SK-N-SH (cell line): Measurements from ENCODE around the gene OR14I1. TPM values are rescaled to one million over a fixed set of nuclear protein-coding genes. Genes with fewer than 3 reads are reported as not detected.

Source experiments
- CTCF ChIA-PET: fragments of 300-600, 350-600 bp; formaldehyde crosslinking; extraction: SDS; loops from one replicate; lab custom pipeline; 2021; lab: Yijun Ruan, JAX
- POLR2A ChIA-PET: fragments of 350-600 bp; sonication (Branson Sonifier 250); formaldehyde crosslinking; extraction: SDS; loops from one replicate; lab custom pipeline; 2020; ENCODE audit warnings: antibody characterized with exemption, inconsistent platforms; lab: Yijun Ruan, JAX
- DNase-seq: peaks from one replicate; pipeline ENCODE4 v3.0.0; 2012
- H2AFZ ChIP-seq: fragments of 200-600 bp; sonication (generic); 2 replicates; pipeline ENCODE4 v1.8.1; 2016; ENCODE audit warnings: antibody characterized with exemption, mild to moderate bottlenecking, low read depth
- H3F3A ChIP-seq: fragments of 200-600 bp; sonication (generic); replicated peaks from 2 replicates; pipeline ENCODE3; 2016; ENCODE audit warnings: antibody characterized with exemption, mild to moderate bottlenecking; ENCODE audit not compliant: insufficient read depth
- H3K27ac ChIP-seq, 2 experiments: fragments of 200-500 bp in 1 of 2; fragments of 200-600 bp in 1 of 2; sonication (Bioruptor generic) in 1 of 2; sonication (generic), shearing (Covaris generic) in 1 of 2; 2 replicates each; pipeline versions ENCODE4 v1.5.1 to v1.6.1; 2014 to 2016; ENCODE audit warnings: low read depth in 2 of 2, inconsistent platforms in 1 of 2, low read length in 1 of 2, mild to moderate bottlenecking in 1 of 2, mixed read lengths in 1 of 2
- H3K27me3 ChIP-seq: fragments of 200-600 bp; sonication (generic), shearing (Covaris generic); 2 replicates; pipeline ENCODE4 v1.6.1; 2016; ENCODE audit warnings: mixed run types; ENCODE audit not compliant: insufficient read depth
- H3K36me3 ChIP-seq, 2 experiments: fragments of 200-500 bp in 1 of 2; fragments of 200-600 bp in 1 of 2; sonication (Bioruptor generic) in 1 of 2; sonication (generic) in 1 of 2; replicated peaks in 1 of 2; 2 replicates each; pipeline versions ENCODE3 to v1.5.1; 2014 to 2016; ENCODE audit warnings: low read length in 1 of 2, mild to moderate bottlenecking in 1 of 2; ENCODE audit not compliant: insufficient read depth in 2 of 2, control insufficient read depth in 1 of 2
- H3K4me1 ChIP-seq, 2 experiments: fragments of 200-500 bp in 1 of 2; fragments of 200-600 bp in 1 of 2; sonication (Bioruptor generic) in 1 of 2; sonication (generic), shearing (Covaris generic) in 1 of 2; 2 replicates each; pipeline versions ENCODE4 v1.5.1 to v1.6.1; 2014 to 2016; ENCODE audit warnings: low read depth in 1 of 2, low read length in 1 of 2, mixed run types in 1 of 2; ENCODE audit not compliant: insufficient read depth in 2 of 2, control insufficient read depth in 1 of 2
- H3K4me2 ChIP-seq: fragments of 200-600 bp; sonication (generic), shearing (Covaris generic); 2 replicates; pipeline ENCODE4 v1.6.1; 2017; ENCODE audit warnings: mixed run types
- H3K4me3 ChIP-seq, 2 experiments: fragments of 200-500 bp in 1 of 2; fragments of 200-600 bp in 1 of 2; sonication (Bioruptor generic) in 1 of 2; sonication (generic), shearing (Covaris generic) in 1 of 2; 2 replicates each; pipeline versions ENCODE4 v1.5.1 to v1.8.1; 2014 to 2016; ENCODE audit warnings: low read depth in 2 of 2, inconsistent platforms in 1 of 2, low read length in 1 of 2, mild to moderate bottlenecking in 1 of 2, mixed read lengths in 1 of 2, moderate library complexity in 1 of 2
- H3K79me2 ChIP-seq: fragments of 200-600 bp; sonication (generic); 2 replicates; pipeline ENCODE4 v1.8.1; 2017; ENCODE audit warnings: mild to moderate bottlenecking; ENCODE audit not compliant: insufficient read depth
- H3K9ac ChIP-seq: fragments of 200-600 bp; sonication (generic); 2 replicates; pipeline ENCODE4 v1.6.1; 2017; ENCODE audit warnings: mixed run types
- H3K9me2 ChIP-seq: fragments of 200-600 bp; sonication (generic); 2 replicates; pipeline ENCODE4 v1.6.1; 2017; ENCODE audit warnings: mixed run types
- H3K9me3 ChIP-seq: fragments of 200-600 bp; sonication (generic); 2 replicates; pipeline ENCODE4 v1.6.1; 2017; ENCODE audit warnings: mixed run types, mild to moderate bottlenecking, moderate library complexity
- H4K20me1 ChIP-seq: fragments of 200-600 bp; sonication (generic); 2 replicates; pipeline ENCODE4 v1.6.1; 2017; ENCODE audit warnings: mild to moderate bottlenecking, mixed run types; ENCODE audit not compliant: insufficient read depth
- CTCF ChIP-seq: fragments of 200-600 bp; sonication (generic); IDR thresholded peaks from 2 replicates; pipeline ENCODE4 v1.6.1; 2017; ENCODE audit warnings: antibody characterized with exemption, mild to moderate bottlenecking, moderate library complexity
- EZH2phosphoT487 ChIP-seq: fragments of 200-600 bp; sonication (generic); IDR thresholded peaks from 2 replicates; pipeline ENCODE4 v1.6.1; 2017; ENCODE audit warnings: low read depth, mixed run types, mild to moderate bottlenecking, antibody characterized with exemption, moderate library complexity, borderline replicate concordance
- FOSL2 ChIP-seq: IDR thresholded peaks from 2 replicates; pipeline ENCODE4 v1.4.0; 2012; ENCODE audit warnings: low read depth, mild to moderate bottlenecking, moderate library complexity, borderline replicate concordance
- FOXM1 ChIP-seq: IDR thresholded peaks from 2 replicates; pipeline ENCODE4 v1.4.0; 2012; ENCODE audit warnings: low read depth, mild to moderate bottlenecking
- IRF3 ChIP-seq: fragments of 150-350 bp; IDR thresholded peaks from 2 replicates; pipeline ENCODE4 v1.6.1; 2016; ENCODE audit warnings: mild to moderate bottlenecking, low read depth, low read length
- JUND ChIP-seq: IDR thresholded peaks from 2 replicates; pipeline ENCODE4 v1.4.0; 2012
- MEF2A ChIP-seq: IDR thresholded peaks from 2 replicates; pipeline ENCODE4 v1.4.0; 2012; ENCODE audit warnings: low read depth, borderline replicate concordance
- NFIC ChIP-seq: IDR thresholded peaks from 2 replicates; pipeline ENCODE4 v1.4.0; 2012; ENCODE audit warnings: borderline replicate concordance
- PBX3 ChIP-seq: IDR thresholded peaks from 2 replicates; pipeline ENCODE4; 2012
- POLR2AphosphoS5 ChIP-seq: IDR thresholded peaks from 2 replicates; pipeline ENCODE4 v1.6.1; 2012; ENCODE audit warnings: low read depth, low read length
- RCOR1 ChIP-seq: fragments of 150-350 bp; IDR thresholded peaks from 2 replicates; pipeline ENCODE4 v1.6.1; 2017; ENCODE audit warnings: antibody characterized with exemption, low read length
- RFX5 ChIP-seq: IDR thresholded peaks from 2 replicates; pipeline ENCODE4 v1.6.1; 2012; ENCODE audit warnings: mild to moderate bottlenecking, improper control_type of control experiment, low read length
- SIN3A ChIP-seq: IDR thresholded peaks from 2 replicates; pipeline ENCODE4 v1.6.1; 2012; ENCODE audit warnings: low read depth, mild to moderate bottlenecking, low read length, moderate library complexity, borderline replicate concordance
- SMC3 ChIP-seq: IDR thresholded peaks from 2 replicates; pipeline ENCODE4 v1.6.1; 2012; ENCODE audit warnings: low read depth, low read length, improper control_type of control experiment
- TEAD4 ChIP-seq: IDR thresholded peaks from 2 replicates; pipeline ENCODE4 v1.4.0; 2012; ENCODE audit warnings: mild to moderate bottlenecking, borderline replicate concordance; ENCODE audit not compliant: insufficient read depth
- YY1 ChIP-seq: IDR thresholded peaks from 2 replicates; pipeline ENCODE4 v1.4.0; 2012; ENCODE audit warnings: low read depth, mild to moderate bottlenecking
- WGBS: methylation state at CpG from one replicate; pipeline ENCODE4 v1.1.6; 2017; ENCODE audit warnings: low lambda C conversion rate; 5-methylcytosine and 5-hydroxymethylcytosine counted together
- polyA plus RNA-seq, 3 experiments: library from polyadenylated mRNA; depleted of rRNA; stranded (reverse); fragments of >200 nt; gene quantifications; 2 replicates each; pipeline ENCODE4 v1.2.3, GENCODE V29; 2012

Gene OR14I1
- polyA plus RNA-seq, 1 of the 3 experiments (the other 2 are of a cell fraction) = not detected

- Histone ChIP-seq H3K27ac (no peak overlapping the region), H3K27me3 (no peaks in the 10 kb centered on the region; the same call in 1 of the 2 replicates)
- TF ChIP-seq RFX5 = no peak
- no peak for TF ChIP-seq FOSL2
- TF ChIP-seq, all 33 proteins: peak for 0
- no peak overlapping the region for H3K4me3 ChIP-seq
- no peaks in the 10 kb centered on the region for H3F3A ChIP-seq
- H3K9me2 ChIP-seq = no peaks in the 10 kb centered on the region
- DNase-seq = no peak
- CTCF ChIA-PET = no interaction called here
- H3K4me2 ChIP-seq = no peak overlapping the region
- H3K9ac ChIP-seq = no peak overlapping the region
- no peaks in the 10 kb centered on the region for H3K79me2 ChIP-seq
- H3K4me1 ChIP-seq = no peaks in the 10 kb centered on the region
- no peaks in the 10 kb centered on the region for H3K36me3 ChIP-seq
- H3K9me3 ChIP-seq = no peaks in the 10 kb centered on the region
- POLR2A ChIA-PET = no interaction called here
- no peak overlapping the region for H2AFZ ChIP-seq
- H4K20me1 ChIP-seq = no peaks in the 10 kb centered on the region
- WGBS = 5% methylated on average over 6 of the region's 6 CpGs
Measured at GRCh38 chr1:248697907-248698306, 4.7 kb downstream of the OR14I1 start.

GRCh38 chr1:248696774-248697173 is 5.8 kb downstream of the OR14I1 start:
- Histone ChIP-seq H3K79me2 (no peaks in the 10 kb centered on the region), H2AFZ (no peak overlapping the region), H3K9ac (no peak overlapping the region), H3K4me2 (no peak overlapping the region), H3K4me1 (no peaks in the 10 kb centered on the region), H4K20me1 (no peaks in the 10 kb centered on the region), H3K36me3 (no peaks in the 10 kb centered on the region), H3K27ac (no peak overlapping the region), H3K27me3 (peaks cover 5% of the 10 kb centered on the region; the same call in 1 of the 2 replicates), H3K4me3 (no peak overlapping the region), H3K9me3 (no peaks in the 10 kb centered on the region), H3K9me2 (no peaks in the 10 kb centered on the region)
- WGBS = 2% methylated on average over 3 of the region's 3 CpGs
- CTCF ChIA-PET = interaction anchor here (0.6 to 1.0 kb wide), 2 partner anchors 80 to 108 kb away, joined by 3 to 5 read pairs; no protein-coding TSS in a partner anchor
- DNase-seq = no peak
- no peak for TF ChIP-seq SIN3A
- no peak for TF ChIP-seq EZH2phosphoT487
- TF ChIP-seq POLR2AphosphoS5 = no peak
- no peak for TF ChIP-seq SMC3
- TF ChIP-seq RCOR1 = no peak
- TF ChIP-seq FOXM1 = no peak
- no peak for TF ChIP-seq JUND
- no peak for TF ChIP-seq MEF2A
- TF ChIP-seq NFIC = no peak
- TF ChIP-seq CTCF = no peak
- TF ChIP-seq IRF3 = no peak
- TF ChIP-seq PBX3 = no peak
- TF ChIP-seq TEAD4 = no peak
- TF ChIP-seq YY1 = no peak
- TF ChIP-seq, all 33 proteins: peak for 0
- H3F3A ChIP-seq = no peaks in the 10 kb centered on the region
- POLR2A ChIA-PET = no interaction called here
